ENCODE data around the gene TBC1D10A. TPM values are rescaled to one million over a fixed set of nuclear protein-coding genes. Genes with fewer than 3 reads are reported as not detected.
A peak's percentile ranks its signal among the peaks of the same experiment; 100 is the strongest.
"Not testable (repeated sequence)": the region's sequence is repeated elsewhere in the genome, so short reads cannot be mapped to it uniquely, and the experiment has no call there.

TBC1D10A gene
- total RNA-seq, 1 donor from 2014 or later, result 10.6 TPM

DNA sequence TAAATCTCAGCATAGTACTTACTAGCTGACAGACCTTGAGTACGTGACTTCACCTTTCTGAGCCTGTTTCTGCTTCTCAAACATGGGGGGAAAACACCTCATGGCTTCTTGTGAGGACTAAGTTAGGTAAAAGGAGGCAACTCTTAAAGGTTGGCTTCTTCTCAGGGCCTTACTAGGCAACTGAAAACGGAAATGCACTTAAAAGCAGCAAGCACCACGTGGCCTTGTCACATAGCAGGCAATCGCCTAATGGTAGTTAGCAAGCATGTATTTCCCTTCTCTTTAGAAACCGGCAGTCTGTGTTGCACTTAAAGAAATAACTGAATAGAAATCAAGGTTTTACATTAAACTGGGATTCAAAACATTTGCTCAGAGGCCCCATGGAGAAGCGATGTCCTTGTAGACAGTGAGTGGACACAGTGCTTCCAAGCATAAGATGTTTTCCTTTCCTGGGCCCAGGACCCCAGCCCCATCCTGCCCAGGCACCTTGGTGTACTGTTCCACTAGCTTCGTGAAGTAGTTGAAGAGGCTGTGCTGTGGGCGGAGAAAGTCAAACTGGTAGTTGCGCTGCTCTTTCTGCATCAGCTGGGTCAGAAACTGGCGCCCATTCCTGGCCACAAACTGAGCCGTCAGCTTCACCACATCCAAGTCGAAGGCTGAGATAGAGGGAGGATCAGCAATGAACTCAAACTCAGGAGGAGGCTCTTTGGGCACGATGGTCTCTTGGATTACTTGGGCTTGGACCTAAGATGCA, 17.9 kb upstream of the TBC1D10A start:
- DNase-seq, result no peak

DNA sequence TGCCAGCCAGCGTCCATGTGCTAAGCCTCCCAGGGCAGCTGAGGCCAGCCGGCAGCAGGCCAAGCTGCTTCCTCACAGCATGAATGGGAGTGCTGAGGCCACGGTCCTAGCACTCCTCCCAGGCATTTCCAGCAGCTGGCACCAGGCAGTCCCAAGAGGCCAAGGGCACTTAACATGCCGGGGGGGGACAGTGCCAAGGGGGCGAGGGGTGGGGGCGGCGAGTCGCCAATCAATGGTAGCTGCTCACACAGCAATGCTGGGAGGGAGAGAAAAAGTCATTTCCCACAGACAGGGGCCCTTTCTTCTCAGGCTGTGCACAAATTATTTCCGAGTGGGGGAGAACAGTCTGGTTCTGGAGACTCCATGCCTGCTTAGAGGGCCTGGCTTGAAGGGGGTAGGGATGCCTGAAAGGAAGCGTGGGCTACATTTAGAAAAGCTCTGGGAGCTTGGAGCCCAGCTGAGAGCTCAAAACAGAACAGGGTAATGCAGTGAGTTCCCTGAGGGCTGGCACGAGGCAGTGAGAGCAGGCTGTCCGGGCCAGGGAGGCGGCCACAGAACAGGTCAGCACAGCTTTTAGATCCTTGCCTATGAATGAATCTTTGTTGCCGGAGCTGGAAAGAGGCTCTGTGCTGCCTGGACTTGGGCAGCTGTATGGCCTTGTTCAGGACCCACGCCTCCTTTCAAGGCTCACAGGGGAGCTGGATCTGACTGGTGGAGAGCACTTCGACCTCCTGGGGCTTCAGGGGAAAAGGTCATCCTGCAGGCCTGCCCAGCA, 14.4 kb upstream of the TBC1D10A start:
- DNase-seq, result no peak

DNA sequence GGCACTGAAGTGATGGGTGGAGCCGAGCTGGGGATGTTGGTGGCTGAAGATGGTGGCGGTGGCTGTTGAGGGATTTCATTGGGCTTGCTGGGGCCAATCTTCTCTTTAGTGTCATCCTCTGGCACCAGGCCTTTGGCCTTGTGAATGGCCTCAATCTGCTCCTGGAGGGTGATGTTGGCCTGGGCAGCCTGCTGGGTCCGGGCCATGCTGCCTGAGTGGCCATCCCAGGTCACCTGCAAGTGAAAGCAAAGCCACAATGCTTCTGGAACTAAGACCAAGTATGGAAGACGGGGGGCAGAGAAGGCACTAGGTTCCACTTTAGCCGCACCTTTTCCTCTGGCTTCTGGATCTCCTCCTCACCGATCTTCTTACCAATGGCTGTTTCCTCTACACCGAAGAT, 12.1 kb upstream of the TBC1D10A start:
- DNase-seq, result no peak

GRCh38 chr22:30338341-30338740, 11.6 kb upstream of the TBC1D10A start:
- DNase-seq, result not testable (repeated sequence)

GRCh38 chr22:30337461-30337778, 10.7 kb upstream of the TBC1D10A start:
- DNase-seq, result no peak

- DNase-seq, result no peak
These were observed 10.2 kb upstream of the TBC1D10A start for GRCh38 chr22:30336752-30337460.

DNA sequence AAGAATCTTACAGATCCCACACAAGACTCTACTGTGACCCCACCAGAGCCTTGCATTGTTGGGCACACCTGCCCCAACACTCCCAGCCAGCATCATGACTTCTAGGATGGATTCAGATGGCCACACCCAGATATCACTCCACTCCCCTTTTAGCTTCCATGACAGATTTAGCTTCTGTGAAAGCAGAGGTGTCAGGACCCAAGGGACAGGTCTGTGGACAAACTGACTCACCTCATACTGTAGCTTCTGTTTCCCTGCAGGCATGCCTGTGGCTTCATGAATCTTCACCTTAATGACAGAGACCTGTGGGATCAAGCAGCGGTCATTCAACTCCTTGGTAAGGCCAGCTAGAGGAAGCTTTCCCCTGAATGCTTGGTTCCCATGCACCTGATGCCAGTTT, 8.5 kb upstream of the TBC1D10A start:
- no peak for DNase-seq

GRCh38 chr22:30334646-30335045, 7.9 kb upstream of the TBC1D10A start:
- no peak for DNase-seq

DNA sequence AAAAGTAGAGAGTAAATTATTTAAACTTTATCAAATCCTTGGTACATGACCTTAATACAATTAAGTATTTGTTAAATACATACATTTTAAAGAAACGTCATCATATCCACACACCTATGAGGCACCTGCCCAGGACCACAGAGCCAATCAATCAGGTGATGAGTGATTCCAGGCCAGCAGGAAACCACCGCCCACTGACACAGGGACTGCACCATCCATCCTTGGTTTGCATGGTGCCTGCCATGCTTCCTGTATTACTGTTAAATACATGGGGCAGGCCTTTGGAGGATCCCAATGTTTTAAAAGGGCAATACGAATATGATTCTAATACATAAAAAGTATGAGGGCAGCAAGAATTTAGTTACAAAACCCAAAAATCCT, 7.0 kb upstream of the TBC1D10A start:
- no peak for DNase-seq

DNA sequence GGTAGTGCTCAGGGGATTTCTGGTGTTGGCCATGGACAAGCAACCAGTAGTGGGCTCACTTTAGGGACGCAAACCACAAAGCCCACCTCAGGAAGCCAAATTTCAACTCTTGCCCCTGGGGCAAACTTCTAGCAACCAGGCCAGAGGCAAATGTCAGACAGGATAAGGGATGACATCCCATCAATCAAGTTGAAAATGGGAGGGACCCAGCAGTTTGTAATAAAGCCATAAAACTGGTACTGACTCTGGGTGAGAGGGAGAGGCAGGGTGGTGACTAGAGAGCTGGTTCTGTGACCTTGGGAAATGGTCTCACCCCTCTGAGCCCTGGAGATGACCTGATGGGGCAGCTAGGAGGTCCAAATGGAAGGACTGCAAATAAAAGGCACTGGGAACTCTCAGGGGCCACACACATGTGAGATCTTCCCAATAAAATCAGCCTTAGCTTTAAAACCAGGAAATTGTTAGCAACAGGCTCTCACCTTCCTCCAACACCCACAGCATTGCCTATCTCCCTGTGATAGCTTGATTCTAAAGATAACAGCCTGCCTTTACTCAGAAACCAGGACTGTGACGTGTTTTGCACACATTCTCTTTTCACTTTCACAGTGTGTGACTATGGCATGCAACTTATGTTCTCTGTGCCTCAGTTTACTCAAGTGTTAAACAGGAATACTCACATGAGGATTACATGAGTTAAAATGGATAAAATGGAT, 6.4 kb upstream of the TBC1D10A start:
- no peak for DNase-seq

DNA sequence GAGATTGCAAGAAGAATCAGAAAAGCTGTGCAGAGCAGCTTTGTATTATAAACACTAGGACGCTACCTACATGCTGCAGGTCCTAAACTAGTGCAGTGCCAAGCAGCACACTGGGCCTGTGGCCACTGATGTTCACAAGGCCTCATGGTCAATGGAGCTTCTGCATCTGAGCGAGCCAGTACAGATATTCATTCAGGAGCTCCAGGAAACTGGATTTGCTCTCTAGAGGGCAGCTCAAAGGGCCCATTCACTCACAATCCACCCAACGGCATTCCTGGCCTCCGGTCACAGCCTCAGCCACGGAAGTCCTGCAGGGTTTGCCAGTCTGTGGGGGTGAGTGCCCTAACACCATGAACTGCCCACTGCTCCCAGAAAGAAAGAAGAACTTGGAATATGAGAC, 5.8 kb upstream of the TBC1D10A start:
- no peak for DNase-seq

GRCh38 chr22:30328466-30329049, 1.8 kb upstream of the TBC1D10A start:
- no peak for DNase-seq

DNA sequence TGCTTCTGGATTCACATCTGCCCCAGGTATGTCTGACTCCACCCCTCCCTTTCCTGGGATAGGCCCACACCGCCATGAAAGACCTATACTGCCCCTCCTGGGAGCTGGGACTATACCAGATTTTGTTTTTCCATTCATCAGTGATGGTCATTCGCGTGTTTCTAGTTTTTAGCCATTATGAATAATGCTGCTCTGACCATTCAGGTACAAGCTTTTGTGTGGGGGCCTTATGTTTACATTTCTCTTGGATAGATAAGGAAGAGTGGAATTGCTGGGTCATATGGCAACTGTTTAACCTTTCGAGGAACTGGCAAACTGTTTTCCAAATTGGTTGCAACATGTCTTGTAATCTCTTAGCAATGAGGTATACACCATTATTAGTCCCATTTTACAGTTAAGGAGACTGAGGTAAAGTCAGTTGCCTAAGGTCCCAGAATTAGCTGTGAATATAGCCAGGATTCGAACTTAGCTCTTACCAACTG, 1.2 kb upstream of the TBC1D10A start:
- no peak for DNase-seq

- no peak for DNase-seq
These were observed 461 bp downstream of the TBC1D10A start for GRCh38 chr22:30326255-30326705.

DNA sequence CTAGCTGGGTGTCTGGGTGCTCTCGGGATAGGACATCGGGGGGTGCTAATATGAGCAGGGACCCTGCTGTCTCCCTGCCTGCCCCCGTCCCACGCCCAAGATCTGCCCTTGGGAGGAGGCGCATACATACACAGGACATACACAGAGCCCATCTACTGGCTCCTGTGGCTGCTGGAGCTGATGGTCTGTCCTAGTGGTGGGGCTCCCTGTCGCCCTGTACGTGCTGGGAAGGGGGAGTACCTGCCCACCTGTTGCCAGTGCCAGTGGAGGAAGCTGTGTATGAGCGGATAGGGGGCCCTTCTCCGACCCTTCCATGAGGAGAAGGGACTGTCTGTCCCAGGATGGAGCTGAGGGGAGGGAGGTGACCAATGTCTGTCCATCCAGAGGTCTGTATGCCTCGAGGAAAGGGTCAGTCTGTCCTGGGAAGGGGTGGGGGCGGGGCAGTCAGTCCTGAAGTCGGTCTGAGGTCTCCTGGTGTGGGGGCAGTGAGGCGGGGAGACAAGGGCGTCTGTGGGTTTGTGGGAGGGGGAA, 952 bp downstream of the TBC1D10A start:
- DNase-seq, result no peak

- DNase-seq, result peak; percentile 37
These were observed 1.5 kb downstream of the TBC1D10A start for GRCh38 chr22:30325065-30325720.

DNA sequence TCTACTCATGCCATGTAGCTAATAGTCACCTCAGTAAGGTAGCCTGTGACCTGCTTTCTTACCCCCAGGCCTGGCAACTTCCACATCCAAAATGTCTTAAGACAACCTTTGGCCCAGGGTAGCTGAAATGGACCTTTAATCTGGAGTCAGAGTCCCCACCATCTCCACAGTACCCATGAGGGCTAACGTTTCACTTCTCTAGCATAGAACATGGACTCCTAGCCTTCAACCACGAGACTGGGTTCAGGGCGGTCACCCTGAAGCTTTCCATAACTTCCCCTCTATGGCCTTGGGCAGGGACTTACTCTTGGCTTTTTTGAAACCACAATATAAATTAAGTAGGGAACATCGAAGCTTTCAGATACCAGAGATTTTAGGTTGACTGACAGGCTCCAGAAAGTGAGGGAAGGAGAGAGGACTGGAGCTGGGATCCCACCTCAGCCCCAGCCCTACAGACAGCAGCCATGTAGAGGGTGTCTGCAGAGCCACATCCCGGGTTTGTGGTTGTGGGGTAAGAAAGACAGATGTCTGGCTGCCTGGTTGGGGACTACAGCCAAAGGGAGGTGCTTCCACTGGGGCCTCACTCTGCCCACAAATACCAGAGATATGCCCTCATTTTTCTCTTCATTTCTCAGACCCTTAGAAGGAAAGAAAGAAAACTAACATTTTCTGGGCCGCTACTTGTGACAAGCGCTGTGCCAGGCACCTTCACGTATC, 2.6 kb downstream of the TBC1D10A start:
- DNase-seq, result no peak

GRCh38 chr22:30323246-30323645, 3.5 kb downstream of the TBC1D10A start:
- no peak for DNase-seq

DNA sequence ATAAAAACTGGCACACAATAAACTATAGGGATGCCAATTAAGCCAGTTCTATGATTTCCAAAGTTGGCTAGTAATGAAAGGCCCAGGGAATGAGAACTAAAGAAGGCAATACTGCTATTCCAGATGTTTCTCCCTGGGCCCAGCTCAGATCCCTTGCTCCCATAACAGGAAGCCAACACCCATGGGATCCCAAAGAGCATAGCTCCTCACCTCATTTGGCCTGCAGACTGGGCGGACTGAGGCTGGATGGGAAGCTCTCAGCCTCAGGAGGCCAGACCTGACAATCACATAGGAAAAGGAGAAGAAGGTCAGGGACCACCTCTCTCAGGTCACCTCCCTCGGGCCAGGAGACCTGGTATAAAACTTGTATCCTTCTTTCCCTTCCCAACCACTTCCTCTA, 5.3 kb downstream of the TBC1D10A start:
- no peak for DNase-seq

DNA sequence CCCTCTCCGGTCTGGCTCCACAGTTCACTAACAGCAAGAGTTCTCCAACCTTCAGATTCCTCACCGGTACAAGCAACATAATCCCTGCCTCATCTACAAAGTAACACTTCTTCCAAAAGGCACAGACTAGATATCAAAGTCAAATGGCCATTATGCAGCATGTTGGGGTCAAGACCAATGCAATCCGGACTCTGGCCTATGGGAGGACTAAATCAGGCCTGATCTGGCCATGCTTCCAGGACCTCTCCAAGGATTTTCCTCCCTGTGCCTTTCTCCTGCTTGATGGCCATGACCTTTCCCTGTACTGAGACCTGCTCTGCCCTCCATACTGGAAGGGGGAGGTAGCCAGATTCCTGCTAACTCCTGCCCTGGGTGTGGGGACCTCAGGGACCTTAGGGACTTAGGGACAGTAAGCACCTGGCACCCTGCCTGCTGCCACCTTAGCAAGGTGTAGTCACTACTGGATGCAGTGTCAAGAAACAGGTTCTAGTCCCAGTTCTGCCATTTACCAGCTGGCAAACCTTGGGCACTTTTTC, 6.7 kb downstream of the TBC1D10A start:
- no peak for DNase-seq
